Activated CD8-positive, alpha-beta memory T cell treated with anti-CD3 and anti-CD28 coated beads, Interleukin-2, amount 50 U/mL, for 1 hour (primary cell): ENCODE measurements around the gene HGF.

Experiments used
- DNase-seq: peaks from one replicate; pipeline ENCODE4 v3.0.0-alpha.2; 2020; ENCODE audit errors: extremely low read depth

Gene HGF

DNA sequence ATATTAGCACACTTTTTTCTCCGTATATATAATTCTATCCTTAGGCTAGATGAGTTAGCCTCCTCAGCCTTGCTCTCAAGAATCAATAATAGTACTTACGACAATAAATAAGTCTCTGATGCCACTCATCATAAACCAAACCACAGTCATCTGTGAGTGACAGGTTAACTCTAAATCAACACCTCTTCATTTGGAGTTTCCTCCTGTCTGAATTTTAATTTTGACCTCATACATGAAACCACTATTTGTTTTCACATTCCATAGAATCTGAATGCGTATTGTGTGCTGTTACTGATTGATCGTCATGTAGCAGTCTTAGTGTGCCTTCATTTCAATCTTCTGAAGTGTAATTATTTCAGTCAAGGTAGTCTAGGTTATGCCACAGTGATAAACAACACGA lies 85.8 kb downstream of the HGF start:
- no peak for DNase-seq

DNA sequence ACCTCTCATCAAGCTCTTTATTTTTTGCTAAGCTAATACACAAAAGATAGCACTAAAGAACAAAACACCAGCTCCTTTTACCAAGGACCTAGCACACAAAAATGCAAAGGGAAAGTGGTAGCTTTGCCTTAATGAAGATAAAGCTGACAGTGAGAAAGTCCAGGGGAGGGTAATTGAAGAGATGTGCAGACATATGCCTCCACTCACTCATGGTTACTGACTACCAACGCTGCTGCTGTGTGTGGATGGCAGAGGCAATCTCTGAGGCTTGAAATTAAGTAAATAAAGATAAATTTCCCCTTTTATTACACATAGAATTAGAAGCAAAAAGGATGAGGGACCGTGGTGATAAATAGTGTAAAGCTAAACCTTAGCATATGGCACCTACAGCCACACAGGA lies 87.0 kb downstream of the HGF start:
- DNase-seq, result no peak

DNA sequence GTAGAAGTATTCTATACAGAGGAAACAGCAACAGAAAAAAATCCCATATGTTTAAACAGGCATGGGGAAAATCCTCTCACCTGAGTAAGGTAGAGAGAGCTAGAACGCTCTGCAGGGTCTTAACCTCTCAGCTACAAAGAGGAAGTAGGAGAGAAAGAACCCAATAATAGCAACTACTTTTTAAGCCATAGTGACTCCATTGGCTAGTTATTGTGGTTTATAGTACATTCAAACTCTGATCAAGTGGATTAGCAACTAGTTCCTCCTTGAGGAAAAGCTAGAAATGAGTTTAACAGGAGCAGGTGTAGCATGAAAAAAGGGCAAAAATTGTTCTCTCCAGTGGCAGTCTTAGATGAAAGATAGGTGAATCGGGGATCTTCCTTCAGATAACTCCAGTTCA lies 89.7 kb downstream of the HGF start:
- no peak for DNase-seq

DNA sequence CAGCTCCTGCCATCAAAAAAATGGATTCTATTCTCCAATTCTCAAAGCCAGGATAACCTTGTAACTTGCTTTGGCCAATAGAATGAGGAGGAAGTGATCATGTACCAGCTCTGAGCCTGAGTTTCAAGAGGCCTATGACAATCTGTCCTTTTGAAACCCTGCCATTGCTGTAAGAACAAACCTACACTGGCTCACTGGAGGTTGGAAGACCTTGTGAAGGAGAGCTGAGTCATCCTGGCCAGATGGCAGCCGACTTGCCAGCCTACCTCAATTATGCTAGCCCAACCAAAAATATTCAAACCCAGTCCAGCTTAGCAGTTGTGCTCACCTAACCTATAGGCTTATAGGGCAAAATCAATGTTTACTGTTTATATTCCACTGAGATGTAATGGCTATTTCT lies 93.0 kb downstream of the HGF start:
- DNase-seq, result no peak

DNA sequence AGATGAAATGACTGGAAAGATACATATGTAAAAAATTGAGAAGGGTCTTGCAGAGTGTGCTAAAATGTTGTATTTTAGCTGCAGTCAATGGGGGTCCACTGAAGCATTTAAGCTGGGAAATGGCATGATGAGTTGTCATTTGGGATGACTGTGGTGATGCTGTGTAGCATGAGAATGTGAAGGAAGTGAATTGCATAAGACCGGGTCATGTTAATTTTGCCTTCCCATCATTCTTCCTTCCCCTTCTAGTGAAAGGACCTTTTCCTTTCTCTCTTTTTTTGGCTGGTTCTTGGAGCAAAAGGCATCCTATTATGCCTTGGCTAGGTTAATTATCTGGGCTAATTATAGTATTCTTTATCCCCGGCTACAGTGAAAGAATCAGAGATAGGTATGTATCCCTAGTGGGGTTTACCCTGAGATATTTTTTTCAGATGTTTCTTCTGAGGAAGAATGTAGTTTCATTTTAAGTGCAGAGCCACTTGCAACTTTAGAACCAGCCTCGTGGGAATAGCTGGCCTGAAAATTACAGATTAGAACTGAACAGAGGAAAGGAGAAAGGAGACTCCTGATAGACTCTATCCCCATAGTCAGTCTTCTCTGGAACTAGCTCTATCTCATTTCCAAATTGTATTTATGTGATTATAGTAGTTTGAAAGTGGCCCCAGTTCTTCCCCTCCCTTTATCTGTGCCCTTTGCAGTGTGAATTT lies 93.6 kb downstream of the HGF start:
- DNase-seq, result no peak

DNA sequence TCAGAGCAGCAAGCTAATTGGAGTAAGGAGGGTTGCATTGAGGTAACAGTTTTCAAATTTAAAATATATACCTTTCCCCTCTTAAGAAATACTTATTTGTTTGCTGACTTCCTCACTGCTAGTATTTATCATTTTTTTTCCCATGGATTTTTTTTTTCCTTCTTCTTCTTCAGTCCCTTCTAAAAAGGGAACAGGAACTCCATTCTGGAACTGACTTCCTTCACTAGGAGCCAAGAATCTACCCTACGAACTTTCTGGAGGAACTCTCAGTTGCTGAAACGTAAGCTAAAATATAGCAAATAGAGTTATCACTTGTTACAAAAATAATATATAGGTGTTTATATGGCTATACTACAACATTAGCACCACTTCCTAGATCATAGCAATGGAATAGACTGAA lies 95.4 kb downstream of the HGF start:
- DNase-seq, result no peak

DNA sequence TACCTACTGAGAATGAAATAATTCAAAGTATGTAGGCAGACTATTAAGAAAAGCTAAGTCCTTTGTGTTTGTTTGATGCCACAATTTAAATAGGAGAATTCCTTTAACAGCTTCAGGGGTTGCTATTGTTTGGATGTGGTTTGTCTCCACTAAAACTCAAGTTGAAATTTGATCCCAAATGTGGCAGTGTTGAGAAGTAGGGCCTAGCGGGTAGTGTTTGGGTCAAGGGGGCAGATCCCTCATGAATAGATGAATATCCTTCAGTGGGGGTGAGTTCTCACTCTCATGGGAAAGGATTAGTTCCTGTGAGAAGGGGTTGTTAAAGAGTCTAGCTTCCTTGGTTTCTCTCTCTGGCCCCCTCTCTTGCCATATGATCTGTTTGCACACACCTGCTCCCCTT lies 97.0 kb downstream of the HGF start:
- DNase-seq, result no peak

DNA sequence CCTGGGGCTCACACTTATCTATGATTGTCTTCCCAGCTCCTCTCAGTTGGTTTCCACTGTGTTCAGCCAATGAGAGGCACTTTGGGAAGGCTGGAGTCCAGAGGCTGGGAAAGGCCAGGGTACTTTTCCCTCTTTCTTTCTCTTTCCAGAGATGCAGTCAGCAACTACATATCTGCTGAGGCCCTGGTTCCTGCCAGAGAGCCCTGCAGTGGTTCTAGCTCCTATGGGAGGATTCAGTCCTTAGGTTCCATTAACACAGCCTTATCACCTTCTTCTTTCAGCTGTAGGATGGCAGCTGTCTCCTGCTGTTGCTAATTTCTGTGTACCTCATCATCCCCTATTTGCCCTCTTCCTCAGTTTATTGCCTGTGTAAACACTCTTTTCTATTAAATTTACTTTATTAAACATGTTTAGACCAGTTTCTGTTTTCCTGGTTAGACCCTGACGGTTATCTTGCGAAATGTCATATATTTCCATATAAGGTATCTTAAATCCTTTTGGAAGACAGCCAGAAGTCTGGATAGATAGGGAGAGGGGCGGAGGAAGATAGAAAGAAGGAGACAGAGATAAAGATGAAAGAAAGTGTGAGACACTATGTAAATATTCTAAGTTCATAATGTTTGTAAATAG lies 100.3 kb downstream of the HGF start:
- no peak for DNase-seq

DNA sequence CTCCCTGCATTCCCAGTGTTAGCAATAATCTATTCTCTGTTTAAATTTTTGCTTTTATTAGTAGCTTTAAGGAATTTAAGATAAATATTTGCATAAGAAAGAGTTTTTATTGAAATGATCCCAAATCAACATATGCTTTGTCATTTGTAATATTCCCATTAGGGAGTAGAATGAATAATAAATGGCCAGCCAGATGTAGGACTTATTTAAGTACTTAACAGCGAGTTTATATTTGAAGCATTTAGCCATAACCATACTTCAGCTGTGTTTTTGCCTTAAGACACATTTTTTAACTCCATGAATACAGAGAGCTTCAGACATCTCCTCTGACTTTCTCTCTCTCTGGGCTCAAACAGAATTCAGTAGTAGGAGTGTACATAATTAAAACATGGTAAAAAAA lies 103.6 kb downstream of the HGF start:
- no peak for DNase-seq

DNA sequence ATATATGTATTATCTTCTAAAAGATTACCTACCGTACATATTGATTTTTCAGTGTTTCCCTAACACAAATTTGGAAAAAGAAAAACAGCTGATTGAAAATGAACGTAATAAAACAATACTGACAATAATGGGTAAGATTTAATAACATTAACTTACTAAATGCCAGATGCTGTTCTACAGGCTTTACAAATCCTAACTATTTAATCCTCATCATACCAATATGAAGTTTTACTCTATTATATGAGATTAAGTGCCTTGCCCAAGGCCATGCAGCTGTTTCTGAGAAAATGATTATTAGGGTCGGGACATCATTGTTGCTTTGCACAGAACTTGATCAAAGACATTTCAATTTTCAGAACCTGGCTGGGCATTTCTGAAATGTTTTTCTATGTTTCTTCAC lies 104.6 kb downstream of the HGF start:
- DNase-seq, result no peak

DNA sequence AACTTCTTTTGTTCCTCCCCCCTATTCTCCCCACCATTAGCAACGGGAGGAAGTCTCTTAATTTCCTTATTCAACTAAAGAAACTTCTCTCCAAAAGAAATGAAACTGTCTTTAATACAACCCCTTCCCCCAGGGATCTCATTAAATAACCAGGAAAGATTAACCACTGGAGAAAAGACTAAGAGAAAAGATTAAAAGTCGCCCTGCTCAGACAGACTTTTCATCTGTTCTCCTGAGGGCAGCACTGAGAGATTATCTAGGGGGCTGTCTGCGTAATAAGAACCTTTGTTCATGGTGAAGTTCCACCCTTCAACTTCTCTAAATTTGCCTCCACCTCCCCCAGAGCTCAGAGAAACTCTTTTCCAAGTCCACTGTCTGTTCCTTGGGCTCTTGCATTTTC lies 105.5 kb downstream of the HGF start:
- no peak for DNase-seq

DNA sequence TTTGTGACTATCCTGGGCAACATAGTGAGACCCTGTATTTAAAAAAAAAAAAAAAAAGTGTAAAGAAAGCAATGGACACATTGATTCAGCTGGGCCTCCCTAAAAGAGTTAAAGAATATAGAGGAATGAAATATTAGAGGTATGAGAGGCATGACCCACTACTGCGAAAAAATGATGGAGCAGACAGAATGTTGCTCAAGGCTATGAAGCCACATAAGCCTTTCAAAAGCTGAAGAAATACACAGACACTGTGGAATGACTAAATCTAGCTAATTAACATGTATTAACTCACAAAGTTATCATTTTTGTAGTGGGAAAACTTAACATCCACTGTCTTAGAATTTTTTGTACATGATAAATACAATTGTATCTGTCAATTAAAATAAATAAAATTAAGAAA lies 107.3 kb downstream of the HGF start:
- no peak for DNase-seq

DNA sequence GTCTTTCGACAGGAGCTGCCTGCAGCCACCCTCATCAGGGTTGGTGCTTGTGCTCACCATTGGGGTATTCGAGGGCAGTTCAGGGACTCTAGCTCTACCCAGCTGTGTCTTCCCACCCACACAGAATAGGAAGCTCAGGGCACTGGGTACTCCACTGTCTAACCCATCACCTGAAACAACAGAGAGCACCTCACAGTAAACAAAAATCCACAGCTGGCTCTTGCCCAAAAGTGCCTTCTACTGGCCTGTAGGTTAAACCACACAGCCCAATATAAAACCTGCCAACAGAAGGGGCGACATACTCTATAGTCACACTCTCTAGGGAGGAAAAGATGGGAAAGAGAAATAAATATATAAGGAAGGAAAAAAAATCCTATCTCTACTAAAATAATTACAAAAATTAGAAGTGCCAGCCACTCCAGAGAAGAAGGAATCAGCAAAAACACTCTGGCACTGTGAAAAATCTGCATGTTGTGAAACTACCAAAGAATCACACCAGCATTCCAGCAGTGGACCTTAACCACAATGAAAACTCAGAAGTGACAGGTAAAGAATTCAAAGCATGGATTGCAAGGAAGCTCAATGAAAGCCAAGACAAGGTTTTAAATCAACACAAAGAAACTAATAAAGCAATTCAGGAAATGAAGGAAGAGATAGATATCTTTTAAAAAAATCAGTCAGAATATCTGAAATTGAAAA lies 110.0 kb downstream of the HGF start:
- no peak for DNase-seq

DNA sequence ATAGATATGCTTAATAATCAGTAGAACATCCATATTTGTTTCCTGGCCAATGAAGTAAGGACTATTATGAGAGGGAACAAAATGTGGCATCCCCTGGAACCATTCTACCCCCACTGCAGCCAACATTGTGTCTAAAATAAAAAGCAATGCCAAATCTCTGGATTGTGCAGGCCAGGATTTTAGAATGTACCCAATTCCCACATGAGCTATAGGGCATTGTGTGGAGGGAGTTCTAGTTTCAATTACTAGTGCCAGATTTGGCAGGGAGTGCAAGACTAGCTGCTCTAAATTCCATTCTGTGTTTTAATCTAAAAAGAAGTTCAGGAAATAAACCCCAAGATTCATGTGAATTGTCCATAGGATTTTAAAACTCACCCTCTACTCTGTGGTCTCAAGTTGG lies 112.3 kb downstream of the HGF start:
- DNase-seq, result no peak

DNA sequence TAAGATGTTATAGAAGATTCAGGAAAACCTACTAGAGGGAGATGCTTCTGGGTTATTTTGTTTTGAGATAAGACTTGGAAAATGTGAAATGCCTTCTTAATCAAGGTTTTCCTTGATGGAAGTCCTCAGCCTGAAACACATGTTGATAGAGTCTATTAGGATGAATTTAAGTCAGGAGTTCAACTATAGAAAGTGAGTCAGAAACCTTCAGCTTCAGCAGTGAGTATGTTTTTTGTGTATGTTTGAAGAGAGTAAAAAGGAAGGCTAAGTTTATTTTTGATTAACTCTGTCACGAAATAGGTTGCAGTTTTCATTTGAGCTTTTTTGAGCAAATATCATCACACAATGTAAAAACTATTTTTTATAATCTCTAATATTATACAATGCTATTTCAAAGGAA lies 114.6 kb downstream of the HGF start:
- DNase-seq, result no peak

DNA sequence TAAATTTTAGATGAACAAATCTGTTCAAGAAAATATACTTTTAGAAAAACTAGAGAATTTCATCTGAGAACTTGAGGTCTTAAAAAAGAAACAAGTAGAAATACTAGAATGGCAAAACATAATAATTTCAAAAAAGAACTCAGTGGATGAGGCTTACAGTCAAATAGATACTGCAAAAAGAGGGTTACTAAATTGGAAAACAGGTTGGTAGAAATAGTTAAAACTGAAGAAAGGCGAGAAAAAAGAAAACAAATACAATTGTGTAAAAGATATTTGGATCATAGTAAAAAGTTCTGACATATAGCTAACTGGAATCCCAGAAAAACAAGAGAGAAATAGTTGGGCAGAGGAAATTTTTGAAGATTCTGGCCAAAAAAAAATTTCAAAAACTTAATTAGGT lies 117.6 kb downstream of the HGF start:
- DNase-seq, result no peak
